HEK293 (cell line): ENCODE measurements around the gene FCGBP.
"Not testable (repeated sequence)": the region's sequence is repeated elsewhere in the genome, so short reads cannot be mapped to it uniquely, and the experiment has no call there.

Experiments
- CTCF ChIA-PET: fragments of 350-600 bp; formaldehyde crosslinking; extraction: SDS; loops from one replicate; lab custom pipeline; 2021; ENCODE audit warnings: antibody characterized with exemption; lab: Yijun Ruan, JAX
- POLR2A ChIA-PET: fragments of 300-600 bp; formaldehyde crosslinking; extraction: SDS; loops from one replicate; lab custom pipeline; 2020; ENCODE audit warnings: antibody characterized with exemption, inconsistent platforms; lab: Yijun Ruan, JAX
- H3K27ac ChIP-seq: fragments of 200-500 bp; sonication (Bioruptor generic); 2 replicates; pipeline ENCODE4 v1.5.1; 2014; ENCODE audit warnings: low read depth, low read length, control low read depth, inconsistent platforms; ENCODE audit errors: extremely low read depth
- H3K36me3 ChIP-seq, 2 experiments: fragments of 200-500 bp in 1 of 2; sonication (Bioruptor generic) in 1 of 2; 1 replicate in 1 of 2; 2 replicates in 1 of 2; pipeline ENCODE4 v1.5.1; 2014 to 2017; ENCODE audit warnings: inconsistent platforms in 2 of 2, low read length in 2 of 2; ENCODE audit not compliant: control insufficient read depth in 2 of 2, insufficient read depth in 1 of 2
- H3K4me1 ChIP-seq: fragments of 200-500 bp; sonication (Bioruptor generic); 2 replicates; pipeline ENCODE4 v1.5.1; 2014; ENCODE audit warnings: mild to moderate bottlenecking, low read length, inconsistent platforms; ENCODE audit not compliant: control insufficient read depth, insufficient read depth
- H3K4me3 ChIP-seq: 2 replicates; pipeline ENCODE4 v1.5.1; 2011; ENCODE audit warnings: low read depth, mild to moderate bottlenecking, control low read depth, low read length, moderate library complexity
- H3K9me3 ChIP-seq: fragments of 200-500 bp; sonication (Bioruptor generic); 2 replicates; pipeline ENCODE4 v1.5.1; 2014; ENCODE audit warnings: low read depth, low read length, inconsistent platforms; ENCODE audit not compliant: control insufficient read depth, insufficient read depth
- BCL11B ChIP-seq: fragments of 450-650 bp; formaldehyde crosslinking; IDR thresholded peaks from 2 replicates; pipeline ENCODE4 v1.5.1; 2016; ENCODE audit warnings: low read depth, missing biosample characterization, missing genetic modification characterization
- YY2 ChIP-seq: fragments of 450-650 bp; formaldehyde crosslinking; IDR thresholded peaks from 2 replicates; pipeline ENCODE4 v1.5.1; 2016; ENCODE audit warnings: missing biosample characterization, missing genetic modification characterization
- ZBTB17 ChIP-seq: fragments of 450-650 bp; formaldehyde crosslinking; IDR thresholded peaks from 2 replicates; pipeline ENCODE4 v1.5.1; 2016; ENCODE audit warnings: missing biosample characterization, missing genetic modification characterization
- ZBTB21 ChIP-seq: fragments of 450-650 bp; formaldehyde crosslinking; IDR thresholded peaks from 2 replicates; pipeline ENCODE4 v1.5.1; 2017; ENCODE audit warnings: missing biosample characterization, missing genetic modification characterization
- ZNF10 ChIP-seq: fragments of 450-650 bp; formaldehyde crosslinking; IDR thresholded peaks from 2 replicates; pipeline ENCODE4 v1.5.1; 2017; ENCODE audit warnings: missing biosample characterization, missing genetic modification characterization
- ZNF121 ChIP-seq: fragments of 450-650 bp; formaldehyde crosslinking; IDR thresholded peaks from 2 replicates; pipeline ENCODE4 v1.5.1; 2016; ENCODE audit warnings: missing biosample characterization, missing genetic modification characterization
- ZNF311 ChIP-seq: fragments of 450-650 bp; formaldehyde crosslinking; IDR thresholded peaks from 2 replicates; pipeline ENCODE4 v1.5.1; 2017; ENCODE audit warnings: missing biosample characterization, missing genetic modification characterization, borderline replicate concordance
- ZNF366 ChIP-seq: fragments of 450-650 bp; formaldehyde crosslinking; conservative IDR thresholded peaks from 2 replicates; pipeline ENCODE4 v1.5.1; 2016; ENCODE audit warnings: missing biosample characterization, missing genetic modification characterization
- ZNF521 ChIP-seq: fragments of 450-650 bp; formaldehyde crosslinking; IDR thresholded peaks from 2 replicates; pipeline ENCODE4 v1.5.1; 2017; ENCODE audit warnings: missing biosample characterization, mild to moderate bottlenecking, missing genetic modification characterization
- ZNF530 ChIP-seq: fragments of 450-650 bp; formaldehyde crosslinking; IDR thresholded peaks from 2 replicates; pipeline ENCODE4 v1.5.1; 2016; ENCODE audit warnings: low read depth, missing biosample characterization, missing genetic modification characterization
- ZNF544 ChIP-seq: fragments of 450-650 bp; formaldehyde crosslinking; IDR thresholded peaks from 2 replicates; pipeline ENCODE4 v1.5.0; 2017; ENCODE audit warnings: missing biosample characterization, missing genetic modification characterization
- ZNF747 ChIP-seq: fragments of 450-650 bp; formaldehyde crosslinking; IDR thresholded peaks from 2 replicates; pipeline ENCODE4 v1.5.1; 2016; ENCODE audit warnings: missing biosample characterization, missing genetic modification characterization
- TF ChIP-seq, protein P1 (sequence below): fragments of 450-650 bp; formaldehyde crosslinking; conservative IDR thresholded peaks from 2 replicates; pipeline ENCODE4 v1.5.1; 2016; ENCODE audit warnings: low read depth, missing biosample characterization, missing genetic modification characterization
- TF ChIP-seq, protein P2 (sequence below): fragments of 450-650 bp; formaldehyde crosslinking; IDR thresholded peaks from 2 replicates; pipeline ENCODE4 v1.5.1; 2016; ENCODE audit warnings: missing biosample characterization, missing genetic modification characterization, low read depth
- TF ChIP-seq, protein P3 (sequence below): fragments of 450-650 bp; formaldehyde crosslinking; IDR thresholded peaks from 2 replicates; pipeline ENCODE4 v1.5.1; 2016; ENCODE audit warnings: missing biosample characterization, missing genetic modification characterization

FCGBP gene

DNA sequence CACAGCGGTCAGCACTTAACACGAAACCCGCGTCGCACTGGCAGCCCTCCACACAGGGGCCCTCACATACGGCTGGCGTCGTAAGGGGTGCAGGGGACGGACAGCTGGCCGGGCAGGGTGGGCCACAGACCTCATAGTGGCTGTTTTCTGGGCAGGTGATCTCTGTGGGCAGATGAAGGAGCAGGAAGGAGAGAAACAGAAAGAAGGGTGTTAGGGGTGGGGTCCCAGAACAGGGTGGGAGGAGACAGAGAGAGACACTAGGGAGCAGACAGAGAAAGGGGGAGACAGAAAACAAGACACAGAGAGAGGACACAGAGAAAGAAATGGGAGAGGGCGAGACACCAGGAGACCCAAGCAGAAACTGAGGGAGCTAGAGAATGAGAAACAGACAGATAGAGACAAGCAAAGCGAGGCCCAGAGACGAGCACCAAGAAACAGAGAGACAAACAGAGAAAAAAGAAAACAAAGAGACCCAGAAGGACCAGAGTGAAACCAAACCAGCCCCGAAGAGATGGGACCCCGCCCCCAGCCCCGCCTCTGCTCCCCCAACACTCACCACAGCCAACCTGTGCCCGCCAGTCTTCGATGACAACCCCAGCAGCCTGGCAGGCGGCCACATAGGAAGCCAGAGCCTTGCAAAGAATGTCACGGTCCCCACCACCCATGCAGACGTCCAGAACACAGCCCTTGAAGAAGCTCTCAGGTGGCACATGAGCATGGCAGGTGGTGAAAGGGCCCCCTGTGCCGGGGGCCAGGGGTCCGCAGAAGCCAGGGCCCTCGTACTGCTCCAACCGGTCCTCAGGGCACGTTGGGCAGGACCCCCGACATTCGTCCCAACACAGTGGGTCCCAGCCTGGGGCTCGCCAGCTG lies 40.8 kb downstream of the FCGBP start:
- H3K4me3 ChIP-seq, H3K4me1 ChIP-seq, H3K36me3 ChIP-seq, H3K9me3 ChIP-seq, POLR2A ChIA-PET, H3K27ac ChIP-seq: not testable (repeated sequence)
- CTCF ChIA-PET = interaction anchor here (1.2 to 1.4 kb wide), 2 partner anchors 16 to 77 kb away, joined by 3 to 9 read pairs; partner anchors contain the start of gene PSMC4
- peak; percentile 60; the same call in 1 of the 2 replicates for TF ChIP-seq ZNF311
- TF ChIP-seq ZNF366 (tag by site-specific recombination) = 0 out of 2 replicates have a peak, but pooled peaks have one; percentile 20

DNA sequence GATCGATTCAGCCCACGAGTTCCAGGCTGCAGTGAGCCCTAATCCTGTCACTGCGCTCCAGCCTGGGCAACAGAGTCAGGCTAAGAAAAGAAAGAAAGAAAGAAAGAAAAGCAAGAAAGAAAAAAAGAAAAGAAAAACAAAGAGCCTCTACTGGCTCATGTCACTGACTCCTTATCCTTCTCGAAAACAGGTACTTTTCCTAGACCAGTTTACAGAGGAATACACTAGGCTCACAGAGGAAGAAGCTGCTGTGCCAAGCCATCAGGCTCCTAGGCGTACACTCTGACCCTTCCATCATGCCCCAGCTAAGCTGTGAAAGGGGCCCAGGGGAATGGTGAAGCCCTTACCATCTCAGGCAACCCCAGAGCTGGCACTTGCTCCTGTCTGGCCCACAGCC lies 41.9 kb downstream of the FCGBP start:
- POLR2A ChIA-PET, CTCF ChIA-PET: not testable (repeated sequence)

DNA sequence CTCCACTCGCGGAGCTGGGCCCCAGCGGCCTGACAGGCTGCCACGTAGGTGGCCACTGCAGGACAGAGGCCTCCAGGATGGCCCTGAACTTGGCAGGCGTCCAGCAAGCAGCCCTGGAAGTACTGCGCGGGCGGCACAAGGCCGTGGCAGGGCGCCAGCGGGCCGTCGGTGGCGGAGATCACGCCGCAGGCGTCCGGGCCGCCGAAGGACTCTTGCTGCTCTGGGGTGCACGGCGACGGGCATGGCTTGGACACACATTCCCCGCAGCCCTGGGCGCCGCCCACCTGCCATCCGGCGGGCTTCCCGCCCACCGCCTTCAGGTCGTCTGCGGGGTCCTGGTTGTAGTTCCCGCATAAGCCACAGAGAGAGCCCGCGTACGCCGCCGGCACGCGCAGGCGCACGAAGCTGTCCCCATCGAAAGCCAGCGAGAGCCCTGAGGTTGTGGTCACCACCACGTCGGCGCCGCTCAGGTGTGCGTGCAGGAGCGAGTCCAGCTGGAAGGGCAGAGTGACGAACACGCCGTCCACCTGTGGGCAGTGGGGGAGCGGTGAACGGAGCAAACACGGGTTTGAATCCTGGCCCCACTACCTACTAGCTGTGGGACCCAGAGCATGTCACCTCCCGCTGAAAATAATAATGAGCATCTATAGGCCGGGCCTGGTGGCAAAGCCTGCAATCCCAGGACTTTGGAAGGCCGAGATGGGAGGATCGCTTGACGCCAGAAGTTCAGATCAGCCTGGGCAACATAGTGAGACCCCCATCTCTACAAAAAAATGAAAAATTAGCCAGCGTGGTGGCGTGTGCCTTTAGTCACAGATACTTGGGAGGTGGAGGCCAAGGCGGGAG lies 42.6 kb downstream of the FCGBP start:
- POLR2A ChIA-PET, H3K27ac ChIP-seq, H3K4me1 ChIP-seq, H3K9me3 ChIP-seq, H3K36me3 ChIP-seq, H3K4me3 ChIP-seq: not testable (repeated sequence)
- CTCF ChIA-PET = interaction anchor here (0.6 to 0.7 kb wide), 2 partner anchors 167 to 1317 kb away, joined by 3 to 4 read pairs; no protein-coding TSS in a partner anchor
- peak; percentile 42; the same call in 1 of the 2 replicates for TF ChIP-seq ZNF121 (tag by site-specific recombination)

More for the DNA sequence above, 41.9 kb downstream of the FCGBP start:
- not testable (repeated sequence) for H3K27ac ChIP-seq, H3K4me1 ChIP-seq, H3K36me3 ChIP-seq, H3K9me3 ChIP-seq, H3K4me3 ChIP-seq

- Histone ChIP-seq H3K4me3 (no peak overlapping the region), H3K36me3 (no peaks in the 10 kb centered on the region), H3K9me3 (no peaks in the 10 kb centered on the region; the same call in 1 of the 2 replicates), H3K4me1 (no peaks in the 10 kb centered on the region), H3K27ac (no peak overlapping the region)
- ChIA-PET CTCF (interaction anchor here (0.6 to 0.7 kb wide), 2 partner anchors 168 to 1316 kb away, joined by 3 to 4 read pairs; no protein-coding TSS in a partner anchor), POLR2A (interaction anchor here (1.5 kb wide), 1 partner anchor 80 kb away, joined by 3 read pairs; the partner anchor contains the start of gene PSMC4)
- TF ChIP-seq ZNF10 (no peak), YY2 (no peak), ZNF521 (tag by site-specific recombination) (peak; percentile 69; the same call in 1 of the 2 replicates), ZBTB21 (tag by site-specific recombination) (no peak), ZNF530 (tag by site-specific recombination) (0 out of 2 replicates have a peak, but pooled peaks have one; percentile 8), ZNF544 (tag by site-specific recombination) (0 out of 2 replicates have a peak, but pooled peaks have one; percentile 18), ZBTB17 (peak; percentile 77), BCL11B (tag by site-specific recombination) (peak; percentile 36; the same call in 1 of the 2 replicates), ZNF747 (tag by site-specific recombination) (peak; percentile 83; the same call in 1 of the 2 replicates)
- TF ChIP-seq, protein P1, sequence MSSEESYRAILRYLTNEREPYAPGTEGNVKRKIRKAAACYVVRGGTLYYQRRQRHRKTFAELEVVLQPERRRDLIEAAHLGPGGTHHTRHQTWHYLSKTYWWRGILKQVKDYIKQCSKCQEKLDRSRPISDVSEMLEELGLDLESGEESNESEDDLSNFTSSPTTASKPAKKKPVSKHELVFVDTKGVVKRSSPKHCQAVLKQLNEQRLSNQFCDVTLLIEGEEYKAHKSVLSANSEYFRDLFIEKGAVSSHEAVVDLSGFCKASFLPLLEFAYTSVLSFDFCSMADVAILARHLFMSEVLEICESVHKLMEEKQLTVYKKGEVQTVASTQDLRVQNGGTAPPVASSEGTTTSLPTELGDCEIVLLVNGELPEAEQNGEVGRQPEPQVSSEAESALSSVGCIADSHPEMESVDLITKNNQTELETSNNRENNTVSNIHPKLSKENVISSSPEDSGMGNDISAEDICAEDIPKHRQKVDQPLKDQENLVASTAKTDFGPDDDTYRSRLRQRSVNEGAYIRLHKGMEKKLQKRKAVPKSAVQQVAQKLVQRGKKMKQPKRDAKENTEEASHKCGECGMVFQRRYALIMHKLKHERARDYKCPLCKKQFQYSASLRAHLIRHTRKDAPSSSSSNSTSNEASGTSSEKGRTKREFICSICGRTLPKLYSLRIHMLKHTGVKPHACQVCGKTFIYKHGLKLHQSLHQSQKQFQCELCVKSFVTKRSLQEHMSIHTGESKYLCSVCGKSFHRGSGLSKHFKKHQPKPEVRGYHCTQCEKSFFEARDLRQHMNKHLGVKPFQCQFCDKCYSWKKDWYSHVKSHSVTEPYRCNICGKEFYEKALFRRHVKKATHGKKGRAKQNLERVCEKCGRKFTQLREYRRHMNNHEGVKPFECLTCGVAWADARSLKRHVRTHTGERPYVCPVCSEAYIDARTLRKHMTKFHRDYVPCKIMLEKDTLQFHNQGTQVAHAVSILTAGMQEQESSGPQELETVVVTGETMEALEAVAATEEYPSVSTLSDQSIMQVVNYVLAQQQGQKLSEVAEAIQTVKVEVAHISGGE (tag by site-specific recombination) = no peak
- TF ChIP-seq, protein P2, sequence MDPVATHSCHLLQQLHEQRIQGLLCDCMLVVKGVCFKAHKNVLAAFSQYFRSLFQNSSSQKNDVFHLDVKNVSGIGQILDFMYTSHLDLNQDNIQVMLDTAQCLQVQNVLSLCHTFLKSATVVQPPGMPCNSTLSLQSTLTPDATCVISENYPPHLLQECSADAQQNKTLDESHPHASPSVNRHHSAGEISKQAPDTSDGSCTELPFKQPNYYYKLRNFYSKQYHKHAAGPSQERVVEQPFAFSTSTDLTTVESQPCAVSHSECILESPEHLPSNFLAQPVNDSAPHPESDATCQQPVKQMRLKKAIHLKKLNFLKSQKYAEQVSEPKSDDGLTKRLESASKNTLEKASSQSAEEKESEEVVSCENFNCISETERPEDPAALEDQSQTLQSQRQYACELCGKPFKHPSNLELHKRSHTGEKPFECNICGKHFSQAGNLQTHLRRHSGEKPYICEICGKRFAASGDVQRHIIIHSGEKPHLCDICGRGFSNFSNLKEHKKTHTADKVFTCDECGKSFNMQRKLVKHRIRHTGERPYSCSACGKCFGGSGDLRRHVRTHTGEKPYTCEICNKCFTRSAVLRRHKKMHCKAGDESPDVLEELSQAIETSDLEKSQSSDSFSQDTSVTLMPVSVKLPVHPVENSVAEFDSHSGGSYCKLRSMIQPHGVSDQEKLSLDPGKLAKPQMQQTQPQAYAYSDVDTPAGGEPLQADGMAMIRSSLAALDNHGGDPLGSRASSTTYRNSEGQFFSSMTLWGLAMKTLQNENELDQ = no peak
- TF ChIP-seq, protein P3, sequence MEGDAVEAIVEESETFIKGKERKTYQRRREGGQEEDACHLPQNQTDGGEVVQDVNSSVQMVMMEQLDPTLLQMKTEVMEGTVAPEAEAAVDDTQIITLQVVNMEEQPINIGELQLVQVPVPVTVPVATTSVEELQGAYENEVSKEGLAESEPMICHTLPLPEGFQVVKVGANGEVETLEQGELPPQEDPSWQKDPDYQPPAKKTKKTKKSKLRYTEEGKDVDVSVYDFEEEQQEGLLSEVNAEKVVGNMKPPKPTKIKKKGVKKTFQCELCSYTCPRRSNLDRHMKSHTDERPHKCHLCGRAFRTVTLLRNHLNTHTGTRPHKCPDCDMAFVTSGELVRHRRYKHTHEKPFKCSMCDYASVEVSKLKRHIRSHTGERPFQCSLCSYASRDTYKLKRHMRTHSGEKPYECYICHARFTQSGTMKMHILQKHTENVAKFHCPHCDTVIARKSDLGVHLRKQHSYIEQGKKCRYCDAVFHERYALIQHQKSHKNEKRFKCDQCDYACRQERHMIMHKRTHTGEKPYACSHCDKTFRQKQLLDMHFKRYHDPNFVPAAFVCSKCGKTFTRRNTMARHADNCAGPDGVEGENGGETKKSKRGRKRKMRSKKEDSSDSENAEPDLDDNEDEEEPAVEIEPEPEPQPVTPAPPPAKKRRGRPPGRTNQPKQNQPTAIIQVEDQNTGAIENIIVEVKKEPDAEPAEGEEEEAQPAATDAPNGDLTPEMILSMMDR (tag by site-specific recombination) = 0 out of 2 replicates have a peak, but pooled peaks have one; percentile 8
Observed at GRCh38 chr19:39890755-39891551, 43.5 kb downstream of the FCGBP start.
